ENCODE data around the gene SLC36A1. TPM values are rescaled to one million over a fixed set of nuclear protein-coding genes. Genes with fewer than 3 reads are reported as not detected.
A peak's percentile ranks its signal among the peaks of the same experiment; 100 is the strongest.

Gene SLC36A1
- total RNA-seq, 6 experiments from 2014 or later = 9.2 to 13.1 (median 10.3) TPM

DNA sequence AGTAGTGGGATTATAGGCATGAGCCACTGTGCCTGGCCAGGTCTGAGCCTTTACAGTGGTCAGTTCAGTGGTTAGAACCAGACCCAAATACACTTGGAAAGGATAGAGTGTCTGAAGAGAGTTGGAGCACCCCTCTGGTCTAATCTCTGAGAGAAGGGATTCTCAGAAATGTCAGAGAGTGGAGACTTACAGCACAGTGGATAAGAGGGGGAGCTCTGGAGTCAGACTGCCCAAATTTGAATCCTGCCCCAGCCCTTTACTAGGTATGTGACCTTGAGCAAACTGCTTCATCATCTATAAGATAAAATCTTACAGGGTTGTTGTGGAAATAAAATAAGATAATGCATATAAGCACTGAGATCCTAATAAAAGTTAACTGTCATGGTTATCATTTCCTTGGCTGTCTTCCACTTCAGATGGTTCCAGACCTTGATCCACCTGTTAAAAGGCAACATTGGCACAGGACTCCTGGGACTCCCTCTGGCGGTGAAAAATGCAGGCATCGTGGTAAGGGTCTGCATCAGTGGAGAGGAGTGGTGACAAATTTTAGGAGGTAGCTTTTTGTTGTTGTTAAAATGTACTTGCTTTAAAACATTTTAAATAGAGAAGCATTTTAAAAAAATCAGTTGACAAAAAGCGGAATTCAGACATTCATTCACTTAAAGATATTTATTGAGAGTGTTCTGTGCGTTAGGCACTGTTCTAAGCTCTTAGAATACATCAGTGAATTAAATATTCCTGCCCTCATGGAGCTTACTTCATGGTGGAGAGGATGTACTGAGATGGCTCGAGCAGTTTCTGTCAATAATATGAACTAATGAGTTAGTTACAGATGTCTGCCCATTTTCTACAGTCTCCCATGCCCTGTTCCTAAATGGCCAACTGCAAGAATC lies 16.0 kb downstream of the SLC36A1 start:
- no peaks in the 10 kb centered on the region for H3K9me3 Mint-ChIP-seq
- TF ChIP-seq, protein P1, sequence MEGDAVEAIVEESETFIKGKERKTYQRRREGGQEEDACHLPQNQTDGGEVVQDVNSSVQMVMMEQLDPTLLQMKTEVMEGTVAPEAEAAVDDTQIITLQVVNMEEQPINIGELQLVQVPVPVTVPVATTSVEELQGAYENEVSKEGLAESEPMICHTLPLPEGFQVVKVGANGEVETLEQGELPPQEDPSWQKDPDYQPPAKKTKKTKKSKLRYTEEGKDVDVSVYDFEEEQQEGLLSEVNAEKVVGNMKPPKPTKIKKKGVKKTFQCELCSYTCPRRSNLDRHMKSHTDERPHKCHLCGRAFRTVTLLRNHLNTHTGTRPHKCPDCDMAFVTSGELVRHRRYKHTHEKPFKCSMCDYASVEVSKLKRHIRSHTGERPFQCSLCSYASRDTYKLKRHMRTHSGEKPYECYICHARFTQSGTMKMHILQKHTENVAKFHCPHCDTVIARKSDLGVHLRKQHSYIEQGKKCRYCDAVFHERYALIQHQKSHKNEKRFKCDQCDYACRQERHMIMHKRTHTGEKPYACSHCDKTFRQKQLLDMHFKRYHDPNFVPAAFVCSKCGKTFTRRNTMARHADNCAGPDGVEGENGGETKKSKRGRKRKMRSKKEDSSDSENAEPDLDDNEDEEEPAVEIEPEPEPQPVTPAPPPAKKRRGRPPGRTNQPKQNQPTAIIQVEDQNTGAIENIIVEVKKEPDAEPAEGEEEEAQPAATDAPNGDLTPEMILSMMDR (IDR thresholded peaks at IDR 0.05) = peak; percentile 40; the same call in 1 of the 2 replicates
- peaks cover 12% of the 10 kb centered on the region for H3K4me1 Mint-ChIP-seq (ENCODE audit: low read depth)
- DNase-seq = no peak
- peaks cover 27% of the 10 kb centered on the region for H3K36me3 Mint-ChIP-seq (ENCODE audit: low read depth)
- H3K27me3 Mint-ChIP-seq (ENCODE audit: insufficient read depth) = peaks cover 1% of the 10 kb centered on the region; the same call in 1 of the 2 replicates
- H3K4me3 Mint-ChIP-seq = no peak overlapping the region
- no peak overlapping the region for H3K27ac Mint-ChIP-seq

DNA sequence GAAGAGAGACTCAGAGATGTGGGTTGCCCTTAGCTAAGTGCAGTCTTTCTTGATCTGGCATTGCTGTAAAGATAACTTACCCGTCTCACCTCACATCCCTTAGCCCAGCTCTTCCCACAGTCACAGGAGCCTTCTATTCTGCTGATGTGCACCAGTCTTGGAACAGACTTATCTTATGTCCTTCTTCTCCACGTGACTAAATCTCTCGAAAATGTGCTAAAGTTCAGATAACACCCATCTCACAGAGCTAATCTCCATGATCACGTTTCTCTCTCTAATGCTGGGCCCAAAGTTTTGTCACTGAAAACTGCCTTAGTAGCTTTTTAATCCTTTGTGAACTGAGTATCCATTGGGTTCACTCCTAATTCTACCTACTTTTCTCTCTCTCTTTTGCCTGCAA lies 16.7 kb downstream of the SLC36A1 start:
- TF ChIP-seq, protein P1 (IDR thresholded peaks at IDR 0.05) = no peak
- Mint-ChIP-seq H3K4me1 (ENCODE audit: low read depth) (peaks cover 19% of the 10 kb centered on the region), H3K27me3 (ENCODE audit: insufficient read depth) (peaks cover 1% of the 10 kb centered on the region; the same call in 1 of the 2 replicates), H3K27ac (no peak overlapping the region), H3K4me3 (no peak overlapping the region), H3K9me3 (no peaks in the 10 kb centered on the region), H3K36me3 (ENCODE audit: low read depth) (peaks cover 27% of the 10 kb centered on the region)
- no peak for DNase-seq

DNA sequence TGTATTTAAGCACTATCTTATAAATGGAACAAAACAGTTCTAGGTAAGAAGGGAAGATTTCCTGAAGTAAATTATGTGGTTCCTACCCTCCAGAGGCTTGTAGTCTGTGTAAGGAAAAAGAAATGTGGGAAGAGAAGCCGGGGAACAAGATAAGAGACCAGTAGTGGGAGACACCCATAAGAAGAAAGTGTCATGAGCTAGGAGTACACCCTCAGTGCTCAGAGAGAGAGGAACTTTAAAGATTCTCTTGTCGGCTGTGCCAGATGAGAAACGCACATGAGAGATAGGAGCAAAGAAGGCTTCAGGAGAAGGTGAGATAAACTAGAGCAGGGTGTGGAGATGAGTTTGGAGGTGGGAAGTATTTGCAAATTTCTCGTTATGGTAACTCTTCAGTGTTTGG lies 18.1 kb downstream of the SLC36A1 start:
- H3K4me3 Mint-ChIP-seq = no peak overlapping the region
- no peak for DNase-seq
- TF ChIP-seq, protein P1 (IDR thresholded peaks at IDR 0.05) = no peak
- H3K36me3 Mint-ChIP-seq (ENCODE audit: low read depth) = peaks cover 27% of the 10 kb centered on the region
- no peaks in the 10 kb centered on the region for H3K9me3 Mint-ChIP-seq
- no peak overlapping the region; the same call in 1 of the 2 replicates for H3K27ac Mint-ChIP-seq
- peaks cover 21% of the 10 kb centered on the region for H3K4me1 Mint-ChIP-seq (ENCODE audit: low read depth)
- H3K27me3 Mint-ChIP-seq (ENCODE audit: insufficient read depth) = peaks cover 1% of the 10 kb centered on the region; the same call in 1 of the 2 replicates

DNA sequence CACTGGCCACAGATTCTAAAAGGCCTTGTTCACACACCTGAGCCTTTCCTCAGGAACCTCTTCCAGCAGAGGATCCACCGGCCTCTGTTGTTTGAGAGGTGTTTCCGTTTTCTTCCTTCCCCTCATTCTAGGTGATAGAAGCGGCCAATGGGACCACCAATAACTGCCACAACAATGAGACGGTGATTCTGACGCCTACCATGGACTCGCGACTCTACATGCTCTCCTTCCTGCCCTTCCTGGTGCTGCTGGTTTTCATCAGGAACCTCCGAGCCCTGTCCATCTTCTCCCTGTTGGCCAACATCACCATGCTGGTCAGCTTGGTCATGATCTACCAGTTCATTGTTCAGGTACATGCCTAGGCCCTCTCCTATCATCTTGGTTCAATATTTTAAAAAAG lies 20.2 kb downstream of the SLC36A1 start:
- Mint-ChIP-seq H3K36me3 (ENCODE audit: low read depth) (peaks cover 31% of the 10 kb centered on the region), H3K27ac (peak overlapping the region; percentile 48; the same call in 1 of the 2 replicates), H3K27me3 (ENCODE audit: insufficient read depth) (peaks cover 1% of the 10 kb centered on the region; the same call in 1 of the 2 replicates), H3K4me3 (no peak overlapping the region), H3K9me3 (no peaks in the 10 kb centered on the region), H3K4me1 (ENCODE audit: low read depth) (peaks cover 34% of the 10 kb centered on the region)
- TF ChIP-seq, protein P1 (IDR thresholded peaks at IDR 0.05) = no peak
- DNase-seq = no peak

- no peak overlapping the region; the same call in 1 of the 2 replicates for H3K4me3 Mint-ChIP-seq
- no peaks in the 10 kb centered on the region for H3K9me3 Mint-ChIP-seq
- peak overlapping the region; percentile 61; the same call in 1 of the 2 replicates for H3K27ac Mint-ChIP-seq
- peaks cover 30% of the 10 kb centered on the region for H3K36me3 Mint-ChIP-seq (ENCODE audit: low read depth)
- peaks cover 1% of the 10 kb centered on the region; the same call in 1 of the 2 replicates for H3K27me3 Mint-ChIP-seq (ENCODE audit: insufficient read depth)
- H3K4me1 Mint-ChIP-seq (ENCODE audit: low read depth) = peaks cover 34% of the 10 kb centered on the region
- DNase-seq = peak; percentile 33
- TF ChIP-seq, protein P1 (IDR thresholded peaks at IDR 0.05) = no peak
These were observed 22.0 kb downstream of the SLC36A1 start for GRCh38 chr5:151469386-151469785.

All from HFFc6 (cell line).